Glutamatergic neuron (in vitro differentiated cells): Measurements from ENCODE around the gene ULK1. TPM values are rescaled to one million over a fixed set of nuclear protein-coding genes. Genes with fewer than 3 reads are reported as not detected.
"Not testable (repeated sequence)": the region's sequence is repeated elsewhere in the genome, so short reads cannot be mapped to it uniquely, and the experiment has no call there.

Experiments used
- DNase-seq: peaks from one replicate; pipeline ENCODE4 v3.0.0; 2022
- H3K27ac Mint-ChIP-seq: one replicate; pipeline ENCODE4 v1.8.0; 2020; ENCODE audit warnings: mild to moderate bottlenecking, mixed read lengths, inconsistent platforms; ENCODE audit not compliant: unreplicated experiment
- H3K27me3 Mint-ChIP-seq: one replicate; pipeline ENCODE4 v1.8.0; 2020; ENCODE audit warnings: mild to moderate bottlenecking, moderate library complexity, mixed read lengths, inconsistent platforms; ENCODE audit not compliant: unreplicated experiment
- H3K36me3 Mint-ChIP-seq: one replicate; pipeline ENCODE4 v1.8.0; 2020; ENCODE audit warnings: mild to moderate bottlenecking, mixed read lengths, inconsistent platforms; ENCODE audit not compliant: unreplicated experiment
- H3K4me1 Mint-ChIP-seq: one replicate; pipeline ENCODE4 v1.8.0; 2020; ENCODE audit warnings: mild to moderate bottlenecking, low read depth, mixed read lengths, inconsistent platforms; ENCODE audit not compliant: unreplicated experiment
- H3K4me3 Mint-ChIP-seq: one replicate; pipeline ENCODE4 v1.8.0; 2020; ENCODE audit warnings: mild to moderate bottlenecking, mixed read lengths, inconsistent platforms; ENCODE audit not compliant: unreplicated experiment
- H3K9me3 Mint-ChIP-seq: one replicate; pipeline ENCODE4 v1.8.0; 2020; ENCODE audit warnings: mild to moderate bottlenecking, moderate library complexity, mixed read lengths, inconsistent platforms; ENCODE audit not compliant: unreplicated experiment
- CTCF ChIP-seq: fragments of 200-600 bp; sonication (generic); IDR thresholded peaks from one replicate; pipeline ENCODE4 v1.5.0; 2021; ENCODE audit not compliant: partially characterized antibody, unreplicated experiment
- total RNA-seq: library from RNA; stranded (reverse); fragmentation: NEBNext Ultra II Directional; extraction: Animal tissue kit (Norgen Biotek cat#: 25700); gene quantifications from one replicate; pipeline ENCODE4 v1.2.1, GENCODE V29; 2021; ENCODE audit not compliant: unreplicated experiment

Gene ULK1
- total RNA-seq, 1 donor from 2014 or later, result 168 TPM

DNA sequence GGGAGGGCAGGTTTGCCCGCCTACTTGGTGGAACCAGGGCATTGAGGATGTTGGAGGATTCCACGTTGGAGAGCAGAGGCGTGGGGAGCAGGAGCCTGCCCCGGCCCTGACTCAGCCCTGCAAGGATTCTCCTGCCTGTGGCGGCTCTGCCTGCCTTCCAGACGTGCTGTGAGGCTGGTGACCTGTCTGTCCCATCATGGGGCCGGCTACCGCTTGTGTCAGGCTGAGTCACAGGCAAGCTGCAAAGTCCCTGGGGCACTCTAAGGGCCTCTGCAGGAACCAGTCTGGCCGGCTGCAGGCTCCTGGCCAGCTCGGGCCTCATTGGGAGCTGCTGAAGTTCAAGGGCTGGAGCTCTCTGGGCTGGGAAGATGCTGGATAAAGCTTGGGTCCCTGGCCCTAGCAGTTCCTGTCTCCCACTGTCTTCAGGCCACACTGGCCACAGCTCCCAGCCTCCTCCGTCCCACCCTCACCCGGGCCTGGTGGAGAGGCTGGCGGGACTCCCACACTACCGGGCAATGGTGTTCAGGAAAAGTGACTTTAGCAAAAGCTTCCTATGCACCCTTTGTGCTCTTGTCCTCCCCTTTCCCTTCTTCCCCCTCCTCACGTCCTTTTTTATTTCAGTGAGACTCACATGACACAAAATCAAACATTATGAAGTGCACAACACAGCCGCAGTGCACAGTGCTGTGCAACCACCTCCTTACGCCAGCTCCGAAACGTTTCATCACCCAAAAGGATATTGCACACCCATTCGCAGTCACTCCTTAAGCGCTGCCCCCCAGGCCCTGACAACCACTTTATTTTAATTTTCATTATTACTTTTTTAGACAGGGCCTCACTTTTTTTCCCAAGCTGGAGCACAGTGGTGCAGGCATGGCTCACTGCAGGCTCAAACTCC lies 22.0 kb upstream of the ULK1 start:
- Mint-ChIP-seq H3K4me3 (no peak overlapping the region), H3K4me1 (peaks cover 1% of the 10 kb centered on the region), H3K27ac (no peak overlapping the region), H3K9me3 (peaks cover 2% of the 10 kb centered on the region), H3K27me3 (peaks cover 3% of the 10 kb centered on the region), H3K36me3 (peaks cover 8% of the 10 kb centered on the region)
- no peak for DNase-seq
- TF ChIP-seq CTCF, result no peak

DNA sequence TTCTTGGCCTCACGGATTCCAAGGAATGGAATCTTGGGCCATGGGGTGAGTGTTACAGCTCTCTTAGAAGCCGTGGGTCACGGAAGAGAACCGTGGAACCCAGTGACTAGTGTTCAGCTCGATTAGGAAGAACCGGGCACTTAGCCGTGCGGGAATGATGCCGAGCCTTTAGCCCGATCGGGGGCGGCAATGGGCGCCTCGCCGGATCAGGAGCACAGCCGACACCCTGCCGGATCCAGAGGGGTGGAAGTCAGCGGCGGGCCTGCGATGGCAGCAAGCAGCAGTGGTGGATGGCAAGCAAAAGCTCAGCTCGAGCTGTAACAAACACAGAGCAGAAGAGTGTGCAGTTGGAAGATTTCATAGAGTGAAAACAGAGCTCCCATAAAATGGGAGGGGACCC lies 21.1 kb upstream of the ULK1 start:
- H3K4me1 Mint-ChIP-seq, result peaks cover 7% of the 10 kb centered on the region
- H3K9me3 Mint-ChIP-seq, result peaks cover 2% of the 10 kb centered on the region
- DNase-seq, result no peak
- no peak for TF ChIP-seq CTCF
- H3K27ac Mint-ChIP-seq, result no peak overlapping the region
- H3K4me3 Mint-ChIP-seq, result no peak overlapping the region
- H3K36me3 Mint-ChIP-seq, result peaks cover 8% of the 10 kb centered on the region
- H3K27me3 Mint-ChIP-seq, result peaks cover 3% of the 10 kb centered on the region

GRCh38 chr12:131874972-131875371 lies 19.4 kb upstream of the ULK1 start:
- H3K9me3 Mint-ChIP-seq, DNase-seq, H3K36me3 Mint-ChIP-seq, H3K27ac Mint-ChIP-seq, H3K4me3 Mint-ChIP-seq, H3K27me3 Mint-ChIP-seq, H3K4me1 Mint-ChIP-seq: not testable (repeated sequence)

DNA sequence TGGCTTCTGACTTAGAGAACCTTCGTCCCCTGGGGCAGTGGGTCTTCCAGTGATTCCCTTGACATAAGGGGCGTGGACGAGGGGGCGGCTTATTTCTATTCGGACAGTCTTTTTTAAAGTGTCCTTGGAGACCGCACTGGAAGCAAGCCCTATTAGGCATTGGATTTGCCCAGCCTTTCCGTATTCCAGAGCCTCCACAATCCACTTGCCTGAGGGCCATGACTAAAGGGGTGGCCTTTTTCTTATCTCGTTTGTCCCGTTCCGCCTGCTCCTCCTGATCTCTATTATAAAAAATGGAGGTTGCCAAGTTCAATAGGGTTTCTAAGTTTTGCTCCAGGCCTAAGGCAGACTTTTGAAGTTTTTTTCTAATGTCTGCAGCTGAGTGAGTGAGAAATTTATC lies 17.2 kb upstream of the ULK1 start:
- H3K4me1 Mint-ChIP-seq, H3K27ac Mint-ChIP-seq, H3K27me3 Mint-ChIP-seq, DNase-seq, H3K36me3 Mint-ChIP-seq, H3K4me3 Mint-ChIP-seq, H3K9me3 Mint-ChIP-seq: not testable (repeated sequence)

GRCh38 chr12:131878436-131878835 lies 16.0 kb upstream of the ULK1 start:
- H3K4me1 Mint-ChIP-seq, H3K36me3 Mint-ChIP-seq, H3K4me3 Mint-ChIP-seq, H3K27ac Mint-ChIP-seq, H3K27me3 Mint-ChIP-seq, DNase-seq, H3K9me3 Mint-ChIP-seq: not testable (repeated sequence)

DNA sequence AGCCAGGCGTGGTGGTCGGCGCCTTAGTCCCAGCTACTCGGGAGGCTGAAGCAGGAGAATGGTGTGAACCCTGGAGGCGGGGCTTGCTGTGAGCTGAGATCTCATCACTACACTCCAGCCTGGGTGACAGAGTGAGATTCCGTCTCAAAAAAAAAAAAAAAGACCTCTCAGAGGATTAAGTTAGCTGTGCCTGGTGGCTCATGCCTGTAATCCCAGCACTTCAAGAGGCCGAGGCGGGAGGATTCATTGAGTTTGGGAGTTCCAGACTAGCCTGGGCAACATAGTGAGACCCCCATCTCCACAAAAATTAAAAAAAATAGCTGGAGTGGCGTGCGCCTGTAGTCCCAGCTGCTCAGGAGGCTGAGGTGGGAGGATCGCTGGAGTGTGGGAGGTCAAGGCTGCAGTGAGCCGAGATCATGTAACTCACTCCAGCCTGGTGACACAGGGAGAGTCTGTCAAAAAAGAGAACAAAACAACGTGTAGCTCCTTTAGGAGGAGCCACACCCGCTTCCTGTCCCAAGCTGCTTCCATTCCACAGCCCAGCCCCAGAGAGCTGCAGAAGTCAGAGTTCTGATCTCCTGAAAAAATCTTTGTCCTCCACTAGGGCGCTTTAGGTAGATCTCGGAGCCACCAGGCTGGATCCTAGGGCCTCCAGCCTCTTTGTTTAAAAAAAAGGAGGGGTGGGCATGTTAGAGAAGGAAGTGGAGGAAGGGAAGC lies 11.5 kb upstream of the ULK1 start:
- H3K27ac Mint-ChIP-seq, result no peak overlapping the region
- H3K4me3 Mint-ChIP-seq, result no peak overlapping the region
- H3K36me3 Mint-ChIP-seq, result peaks cover 7% of the 10 kb centered on the region
- H3K4me1 Mint-ChIP-seq, result peaks cover under 1% of the 10 kb centered on the region
- H3K9me3 Mint-ChIP-seq, result peaks cover 7% of the 10 kb centered on the region
- peaks cover 1% of the 10 kb centered on the region for H3K27me3 Mint-ChIP-seq
- DNase-seq, result no peak
- no peak for TF ChIP-seq CTCF
